OCI-LY3 (cell line): Measurements from ENCODE around the gene TTC28.

Experiments used
- H2AFZ ChIP-seq: fragments of 200-600, 300-600 bp; shearing (Covaris generic); 2 replicates; pipeline ENCODE4 v1.6.0; 2014; ENCODE audit warnings: antibody characterized with exemption, low read depth, low read length
- H3K27ac ChIP-seq: fragments of 200-600, 300-600 bp; sonication (generic); 2 replicates; pipeline ENCODE4 v1.5.1; 2014; ENCODE audit warnings: mild to moderate bottlenecking, low read length, moderate library complexity, mixed read lengths
- H3K27me3 ChIP-seq: fragments of 200-600, 300-600 bp; sonication (generic); 2 replicates; pipeline ENCODE4 v1.6.1; 2014; ENCODE audit warnings: low read depth, low read length, mixed read lengths
- H3K36me3 ChIP-seq: fragments of 200-600, 300-600 bp; sonication (generic); replicated peaks from 2 replicates; pipeline ENCODE3; 2014; ENCODE audit warnings: low read depth, low read length, mixed read lengths
- H3K4me1 ChIP-seq: fragments of 300-600, 200-600 bp; sonication (generic); 2 replicates; pipeline ENCODE4 v1.6.1; 2014; ENCODE audit warnings: low read length, mixed read lengths
- H3K4me2 ChIP-seq: fragments of 200-600, 300-600 bp; sonication (generic); 2 replicates; pipeline ENCODE4 v1.6.1; 2014; ENCODE audit warnings: low read length, mixed read lengths
- H3K4me3 ChIP-seq: fragments of 300-600, 200-600 bp; sonication (generic); 2 replicates; pipeline ENCODE4 v1.5.1; 2014; ENCODE audit warnings: antibody characterized with exemption, mild to moderate bottlenecking, low read length, moderate library complexity
- H3K79me2 ChIP-seq: fragments of 300-600, 200-600 bp; shearing (Covaris generic); 2 replicates; pipeline ENCODE4 v1.6.1; 2014; ENCODE audit warnings: mild to moderate bottlenecking, low read length, mixed read lengths
- H3K9ac ChIP-seq: fragments of 300-600, 200-600 bp; shearing (Covaris generic); 2 replicates; pipeline ENCODE4 v1.6.0; 2014; ENCODE audit warnings: mild to moderate bottlenecking, low read length, moderate library complexity
- H3K9me3 ChIP-seq: fragments of 200-600, 300-600 bp; shearing (Covaris generic); 2 replicates; pipeline ENCODE4 v1.6.1; 2014; ENCODE audit warnings: low read length, mixed read lengths; ENCODE audit not compliant: insufficient read depth
- H4K20me1 ChIP-seq: fragments of 200-600, 300-600 bp; sonication (generic); 2 replicates; pipeline ENCODE4 v1.6.1; 2016; ENCODE audit warnings: low read length, mixed read lengths; ENCODE audit not compliant: insufficient read depth
- CTCF ChIP-seq: fragments of 200-600, 300-600 bp; sonication (generic); IDR thresholded peaks from 2 replicates; pipeline ENCODE4 v1.5.1; 2014; ENCODE audit warnings: antibody characterized with exemption, low read length, low read depth
- EZH2phosphoT487 ChIP-seq: fragments of 200-600 bp; shearing (Covaris generic); IDR thresholded peaks from 2 replicates; pipeline ENCODE4 v1.6.1; 2018; ENCODE audit warnings: antibody characterized with exemption, mixed run types, low read depth

The TTC28 gene

DNA sequence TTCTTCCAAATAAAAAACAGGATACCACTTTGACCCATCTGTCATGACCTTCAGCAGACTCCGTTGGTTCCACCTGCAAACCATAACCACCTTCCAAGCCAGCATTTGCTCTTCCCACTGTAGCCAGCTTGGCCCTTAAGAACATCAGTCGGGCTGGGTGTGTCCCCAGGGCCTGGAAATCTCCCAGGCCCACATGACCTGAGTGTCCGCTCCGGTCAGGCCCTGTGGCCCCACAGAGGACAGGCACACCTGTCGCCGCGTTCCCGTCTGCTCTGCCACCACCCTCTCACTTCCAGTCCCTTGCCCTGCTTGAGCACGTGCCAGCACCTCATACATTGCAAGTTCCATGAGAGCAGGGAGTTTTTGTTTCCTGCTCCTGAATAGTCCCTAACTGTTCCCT is 694.9 kb downstream of the TTC28 start:
- Histone ChIP-seq H3K4me3 (no peak overlapping the region), H3K27ac (no peak overlapping the region), H2AFZ (no peak overlapping the region), H3K9me3 (no peaks in the 10 kb centered on the region), H3K27me3 (no peaks in the 10 kb centered on the region), H4K20me1 (no peaks in the 10 kb centered on the region), H3K9ac (no peak overlapping the region), H3K79me2 (no peaks in the 10 kb centered on the region), H3K4me2 (no peak overlapping the region), H3K36me3 (peaks cover 10% of the 10 kb centered on the region), H3K4me1 (no peaks in the 10 kb centered on the region)
- TF ChIP-seq EZH2phosphoT487, result no peak

GRCh38 chr22:27984001-27984695 is 695.5 kb downstream of the TTC28 start:
- no peaks in the 10 kb centered on the region for H3K9me3 ChIP-seq
- no peaks in the 10 kb centered on the region for H3K79me2 ChIP-seq
- H3K4me2 ChIP-seq, result no peak overlapping the region
- H3K4me1 ChIP-seq, result no peaks in the 10 kb centered on the region
- peaks cover 10% of the 10 kb centered on the region for H3K36me3 ChIP-seq
- H3K4me3 ChIP-seq, result no peak overlapping the region
- no peaks in the 10 kb centered on the region for H4K20me1 ChIP-seq
- H2AFZ ChIP-seq, result no peak overlapping the region
- no peak overlapping the region for H3K27ac ChIP-seq
- no peaks in the 10 kb centered on the region for H3K27me3 ChIP-seq
- H3K9ac ChIP-seq, result no peak overlapping the region
- TF ChIP-seq EZH2phosphoT487 (no peak), CTCF (no peak)

GRCh38 chr22:27983361-27983791 is 696.3 kb downstream of the TTC28 start:
- Histone ChIP-seq H3K4me3 (no peak overlapping the region), H3K4me1 (no peaks in the 10 kb centered on the region), H3K9me3 (no peaks in the 10 kb centered on the region), H3K4me2 (no peak overlapping the region), H3K36me3 (peaks cover 10% of the 10 kb centered on the region), H3K9ac (no peak overlapping the region), H4K20me1 (no peaks in the 10 kb centered on the region), H3K27ac (no peak overlapping the region), H2AFZ (no peak overlapping the region), H3K79me2 (no peaks in the 10 kb centered on the region), H3K27me3 (no peaks in the 10 kb centered on the region)
- TF ChIP-seq EZH2phosphoT487, result no peak

GRCh38 chr22:27982630-27983180 is 696.9 kb downstream of the TTC28 start:
- Histone ChIP-seq H3K27ac (no peak overlapping the region), H2AFZ (no peak overlapping the region), H3K4me1 (no peaks in the 10 kb centered on the region), H3K9ac (no peak overlapping the region), H3K79me2 (no peaks in the 10 kb centered on the region), H3K36me3 (peaks cover 10% of the 10 kb centered on the region), H3K9me3 (no peaks in the 10 kb centered on the region), H4K20me1 (no peaks in the 10 kb centered on the region), H3K4me3 (no peak overlapping the region), H3K27me3 (no peaks in the 10 kb centered on the region), H3K4me2 (no peak overlapping the region)
- TF ChIP-seq EZH2phosphoT487 (no peak), CTCF (no peak)

DNA sequence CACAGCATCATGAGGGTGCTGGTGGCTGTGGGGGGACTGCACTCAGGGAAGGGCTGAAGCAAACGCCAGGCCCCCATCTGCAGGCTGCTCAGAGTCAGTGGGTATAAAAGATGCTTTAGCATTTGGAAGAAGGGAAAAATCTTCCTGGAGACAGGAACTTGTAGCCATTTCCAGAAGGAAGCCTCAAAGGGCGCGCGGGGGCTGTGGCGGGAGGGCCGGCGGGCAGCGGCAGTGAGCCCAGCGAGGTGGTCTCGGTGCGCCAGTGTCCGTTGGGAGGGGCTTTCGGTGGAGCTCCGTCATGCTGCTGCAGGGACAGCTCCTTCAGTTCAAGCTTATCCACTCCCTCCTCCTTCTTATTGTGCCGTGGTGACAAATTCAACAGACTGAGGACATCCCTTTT is 697.5 kb downstream of the TTC28 start:
- Histone ChIP-seq H3K9ac (no peak overlapping the region), H3K4me1 (no peaks in the 10 kb centered on the region), H3K9me3 (no peaks in the 10 kb centered on the region), H2AFZ (no peak overlapping the region), H3K36me3 (peaks cover 10% of the 10 kb centered on the region), H3K27me3 (no peaks in the 10 kb centered on the region), H3K4me2 (no peak overlapping the region), H3K27ac (no peak overlapping the region), H3K4me3 (no peak overlapping the region), H3K79me2 (no peaks in the 10 kb centered on the region), H4K20me1 (no peaks in the 10 kb centered on the region)
- no peak for TF ChIP-seq CTCF
- no peak for TF ChIP-seq EZH2phosphoT487
